IMR-90 (cell line): ENCODE measurements around the gene RASSF4. TPM values are rescaled to one million over a fixed set of nuclear protein-coding genes. Genes with fewer than 3 reads are reported as not detected.

Experiments
- ATAC-seq: fragments of 200-7000 bp; cut with Tn5 transposase; 2 replicates; pipeline ENCODE4 v1.9.1; 2020; ENCODE audit warnings: low read depth, mild to moderate bottlenecking, moderate library complexity
- BruUV-seq: library from RNA; stranded (reverse); fragments of 400-500 nt; replicated peaks from 2 replicates; lab custom pipeline; 2021; lab: Mats Ljungman, UMichigan
- CTCF ChIA-PET: fragments of 300-600 bp; formaldehyde crosslinking; extraction: SDS; loops from one replicate; lab custom pipeline; 2021; ENCODE audit warnings: antibody characterized with exemption; lab: Yijun Ruan, JAX
- POLR2A ChIA-PET: fragments of 300-600 bp; sonication (Branson Sonifier 250); formaldehyde crosslinking; loops from one replicate; lab custom pipeline; 2022; ENCODE audit warnings: antibody characterized with exemption; ENCODE audit not compliant: unreplicated experiment; lab: Charles Lee
- DNase-seq: peaks from one replicate; pipeline ENCODE4 v3.0.0; 2013
- H2AFZ ChIP-seq: replicated peaks from 2 replicates; pipeline ENCODE3; 2013; ENCODE audit warnings: low read length, mild to moderate bottlenecking; ENCODE audit not compliant: poor library complexity
- H2AK5ac ChIP-seq: 2 replicates; pipeline ENCODE4 v1.6.1; 2013; ENCODE audit warnings: low read depth, low read length, inconsistent platforms
- H2AK9ac ChIP-seq: replicated peaks from 2 replicates; pipeline ENCODE3; 2013; ENCODE audit warnings: mild to moderate bottlenecking, low read depth, low read length, moderate library complexity; ENCODE audit not compliant: poor library complexity
- H2BK120ac ChIP-seq: 2 replicates; pipeline ENCODE4 v1.6.1; 2013; ENCODE audit warnings: low read depth, low read length, inconsistent platforms
- H2BK15ac ChIP-seq: 3 replicates; pipeline ENCODE4 v1.6.1; 2013; ENCODE audit warnings: low read depth, low read length, inconsistent platforms
- H2BK20ac ChIP-seq: 2 replicates; pipeline ENCODE4 v1.6.1; 2013; ENCODE audit warnings: low read depth, mild to moderate bottlenecking, inconsistent platforms, low read length, moderate library complexity
- H2BK5ac ChIP-seq: 2 replicates; pipeline ENCODE4 v1.6.1; 2013; ENCODE audit warnings: mild to moderate bottlenecking, low read depth, low read length, inconsistent platforms; ENCODE audit not compliant: poor library complexity, severe bottlenecking
- H3K14ac ChIP-seq: replicated peaks from 2 replicates; pipeline ENCODE4 v1.6.1; 2013; ENCODE audit warnings: low read depth, low read length, inconsistent platforms
- H3K18ac ChIP-seq: 2 replicates; pipeline ENCODE4 v1.6.1; 2013; ENCODE audit warnings: low read depth, low read length, control low read depth
- H3K23ac ChIP-seq: 2 replicates; pipeline ENCODE4 v1.6.1; 2013; ENCODE audit warnings: low read depth, low read length, inconsistent platforms
- H3K27ac ChIP-seq: 2 replicates; pipeline ENCODE4 v1.5.1; 2013; ENCODE audit warnings: mild to moderate bottlenecking, control low read depth, low read length; ENCODE audit not compliant: insufficient read depth
- H3K27me3 ChIP-seq: 2 replicates; pipeline ENCODE4 v1.6.1; 2013; ENCODE audit warnings: low read length; ENCODE audit not compliant: control insufficient read depth, insufficient read depth
- H3K36me3 ChIP-seq: 2 replicates; pipeline ENCODE4 v1.6.1; 2013; ENCODE audit warnings: low read length, mixed read lengths; ENCODE audit not compliant: control insufficient read depth, insufficient read depth
- H3K4ac ChIP-seq: 2 replicates; pipeline ENCODE4 v1.6.1; 2013; ENCODE audit warnings: low read depth, low read length, inconsistent platforms
- H3K4me1 ChIP-seq: 2 replicates; pipeline ENCODE4 v1.6.1; 2013; ENCODE audit warnings: low read length, mixed read lengths; ENCODE audit not compliant: control insufficient read depth, insufficient read depth
- H3K4me2 ChIP-seq: 2 replicates; pipeline ENCODE4 v1.6.1; 2013; ENCODE audit warnings: low read depth, mild to moderate bottlenecking, control low read depth, low read length, moderate library complexity
- H3K4me3 ChIP-seq: 2 replicates; pipeline ENCODE4 v1.5.1; 2013; ENCODE audit warnings: low read depth, mild to moderate bottlenecking, control low read depth, low read length, moderate library complexity; ENCODE audit not compliant: insufficient read depth
- H3K56ac ChIP-seq: 2 replicates; pipeline ENCODE4 v1.6.1; 2013; ENCODE audit warnings: low read length, inconsistent platforms; ENCODE audit not compliant: insufficient read depth; ENCODE audit errors: extremely low read depth
- H3K79me1 ChIP-seq, 2 experiments: 2 replicates each; pipeline ENCODE4 v1.6.1; 2013; ENCODE audit warnings: low read length in 2 of 2, inconsistent platforms in 1 of 2, low read depth in 1 of 2
- H3K9ac ChIP-seq: 2 replicates; pipeline ENCODE4 v1.6.1; 2013; ENCODE audit warnings: low read depth, low read length, control low read depth
- H3K9me1 ChIP-seq: 2 replicates; pipeline ENCODE4 v1.6.1; 2013; ENCODE audit warnings: low read length, inconsistent platforms; ENCODE audit not compliant: insufficient read depth
- H3K9me3 ChIP-seq: 2 replicates; pipeline ENCODE4 v1.6.1; 2013; ENCODE audit warnings: low read length; ENCODE audit not compliant: control insufficient read depth, insufficient read depth
- H4K20me1 ChIP-seq: 2 replicates; pipeline ENCODE4 v1.6.1; 2013; ENCODE audit warnings: low read length, inconsistent platforms; ENCODE audit not compliant: insufficient read depth
- H4K5ac ChIP-seq: 2 replicates; pipeline ENCODE4 v1.6.1; 2013; ENCODE audit warnings: mild to moderate bottlenecking, low read depth, low read length, control low read depth
- H4K8ac ChIP-seq, 2 experiments: 2 replicates each; pipeline ENCODE4 v1.6.1; 2013; ENCODE audit warnings: low read depth in 2 of 2, low read length in 2 of 2, control low read depth in 1 of 2, inconsistent platforms in 1 of 2
- H4K91ac ChIP-seq: 2 replicates; pipeline ENCODE4 v1.6.1; 2013; ENCODE audit warnings: low read depth, low read length, inconsistent platforms; ENCODE audit not compliant: insufficient read depth
- BHLHE40 ChIP-seq: fragments of 150-350 bp; IDR thresholded peaks from 2 replicates; pipeline ENCODE4 v1.6.1; 2016; ENCODE audit warnings: mild to moderate bottlenecking, low read depth, low read length
- CEBPB ChIP-seq: IDR thresholded peaks from 2 replicates; pipeline ENCODE4 v1.6.1; 2012; ENCODE audit warnings: low read depth, low read length, improper control_type of control experiment
- CHD1 ChIP-seq: IDR thresholded peaks from 2 replicates; pipeline ENCODE4 v1.6.1; 2012; ENCODE audit warnings: low read depth, low read length, improper control_type of control experiment
- FOS ChIP-seq: fragments of 150-350 bp; IDR thresholded peaks from 2 replicates; pipeline ENCODE4 v1.6.1; 2016; ENCODE audit warnings: low read depth, low read length
- MAFK ChIP-seq: IDR thresholded peaks from 2 replicates; pipeline ENCODE4 v1.6.1; 2012; ENCODE audit warnings: low read depth, low read length, improper control_type of control experiment
- MAZ ChIP-seq: IDR thresholded peaks from 2 replicates; pipeline ENCODE4 v1.6.1; 2012; ENCODE audit warnings: low read depth, mild to moderate bottlenecking, low read length, improper control_type of control experiment, moderate library complexity, borderline replicate concordance
- NFE2L2 ChIP-seq: fragments of 150-350 bp; IDR thresholded peaks from 2 replicates; pipeline ENCODE4 v1.6.1; 2016; ENCODE audit warnings: low read depth, mild to moderate bottlenecking, low read length
- POLR2A ChIP-seq: IDR thresholded peaks from 2 replicates; pipeline ENCODE4 v1.6.1; 2012; ENCODE audit warnings: mild to moderate bottlenecking, low read depth, low read length
- RAD21 ChIP-seq: IDR thresholded peaks from 2 replicates; pipeline ENCODE4 v1.6.1; 2012; ENCODE audit warnings: low read length, improper control_type of control experiment
- SMC3 ChIP-seq: fragments of 150-350 bp; IDR thresholded peaks from 2 replicates; pipeline ENCODE4 v1.6.1; 2016; ENCODE audit warnings: low read depth, mild to moderate bottlenecking, antibody characterized with exemption, low read length, moderate library complexity
- WGBS, 2 experiments: methylation state at CpG; one replicate each; pipeline versions ENCODE4 v1.1.5 to v1.1.7; 2013; ENCODE audit warnings: missing lambda C conversion rate in 2 of 2; ENCODE audit not compliant: insufficient read length in 1 of 2; ENCODE audit errors: extremely low coverage in 2 of 2; 5-methylcytosine and 5-hydroxymethylcytosine counted together
- dilution Hi-C: fragments of 300-500 bp; cut with HindIII; formaldehyde crosslinking; loops from one replicate; pipeline ENCODE4 v1.14.3; 2018; ENCODE audit warnings: low sequenced_read_pairs; ENCODE audit not compliant: unreplicated experiment
- in situ Hi-C: fragments of 300-500 bp; cut with MboI; formaldehyde crosslinking; loops from 3 replicates; pipeline ENCODE4 v1.14.3; 2019; ENCODE audit warnings: low sequenced_read_pairs, inconsistent platforms, mixed read lengths
- intact Hi-C: fragments of 100-400 bp; cut with micrococcal nuclease; formaldehyde crosslinking; loops from 2 replicates; pipeline ENCODE4 v1.10.0; 2022
- polyA plus RNA-seq, 3 experiments: library from polyadenylated mRNA; depleted of rRNA; stranded (reverse); fragments of >200 nt; gene quantifications; 2 replicates each; pipeline ENCODE4 v1.2.3, GENCODE V29; 2012; ENCODE audit warnings: low replicate concordance in 1 of 3
- total RNA-seq: library from RNA; depleted of rRNA; stranded (reverse); fragments of >200 nt; gene quantifications from 2 replicates; pipeline ENCODE4 v1.2.3, GENCODE V29; 2012
- TF ChIP-seq, protein P1 (sequence below): fragments of 150-350 bp; IDR thresholded peaks from 2 replicates; pipeline ENCODE4 v1.6.1; 2016; ENCODE audit warnings: low read depth, mild to moderate bottlenecking, low read length, moderate library complexity, borderline replicate concordance
- TF ChIP-seq, protein P2 (sequence below): fragments of 150-350 bp; IDR thresholded peaks from 2 replicates; pipeline ENCODE4 v1.6.1; 2017; ENCODE audit warnings: mild to moderate bottlenecking, antibody characterized with exemption, low read length, low read depth

The RASSF4 gene
- total and polyA plus RNA-seq, 2 of the 4 experiments (the other 2 are of a cell fraction) = 5.9 to 8.6 TPM

- peaks cover 6% of the 10 kb centered on the region for H3K9me1 ChIP-seq
- H2AK5ac ChIP-seq = peak overlapping the region; percentile 25; the same call in 1 of the 2 replicates
- no peak overlapping the region for H3K9ac ChIP-seq
- no peak overlapping the region for H2AFZ ChIP-seq
- dilution Hi-C loops (no loop called here), in situ Hi-C loops (no loop called here), intact Hi-C loops (no loop called here)
- no peak overlapping the region for H3K4ac ChIP-seq
- H3K56ac ChIP-seq = no peak overlapping the region
- no peak overlapping the region for H2BK120ac ChIP-seq
- ChIA-PET CTCF (no interaction called here), POLR2A (no interaction called here)
- H3K4me1 ChIP-seq = peaks cover 9% of the 10 kb centered on the region
- no peak overlapping the region for H3K4me3 ChIP-seq
- no peak overlapping the region for H3K23ac ChIP-seq
- no peak overlapping the region for H2BK15ac ChIP-seq
- H4K5ac ChIP-seq = no peak overlapping the region
- no peak overlapping the region for H3K18ac ChIP-seq
- ATAC-seq (no peak), DNase-seq (no peak)
- H3K9me3 ChIP-seq = no peaks in the 10 kb centered on the region
- no peak overlapping the region for H4K8ac ChIP-seq
- H3K27me3 ChIP-seq = no peaks in the 10 kb centered on the region
- BruUV-seq = no TSS peak
- H4K91ac ChIP-seq = no peak overlapping the region
- H3K14ac ChIP-seq = 0 out of 2 replicates have a peak overlapping the region, but pooled peaks have one; percentile 21
- TF ChIP-seq MAZ (no peak), BHLHE40 (no peak), CHD1 (no peak), NFE2L2 (no peak), CEBPB (no peak), MAFK (no peak), RAD21 (no peak), SMC3 (no peak), FOS (no peak), POLR2A (no peak)
- TF ChIP-seq, protein P1, sequence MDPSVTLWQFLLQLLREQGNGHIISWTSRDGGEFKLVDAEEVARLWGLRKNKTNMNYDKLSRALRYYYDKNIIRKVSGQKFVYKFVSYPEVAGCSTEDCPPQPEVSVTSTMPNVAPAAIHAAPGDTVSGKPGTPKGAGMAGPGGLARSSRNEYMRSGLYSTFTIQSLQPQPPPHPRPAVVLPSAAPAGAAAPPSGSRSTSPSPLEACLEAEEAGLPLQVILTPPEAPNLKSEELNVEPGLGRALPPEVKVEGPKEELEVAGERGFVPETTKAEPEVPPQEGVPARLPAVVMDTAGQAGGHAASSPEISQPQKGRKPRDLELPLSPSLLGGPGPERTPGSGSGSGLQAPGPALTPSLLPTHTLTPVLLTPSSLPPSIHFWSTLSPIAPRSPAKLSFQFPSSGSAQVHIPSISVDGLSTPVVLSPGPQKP = no peak
- TF ChIP-seq, protein P2, sequence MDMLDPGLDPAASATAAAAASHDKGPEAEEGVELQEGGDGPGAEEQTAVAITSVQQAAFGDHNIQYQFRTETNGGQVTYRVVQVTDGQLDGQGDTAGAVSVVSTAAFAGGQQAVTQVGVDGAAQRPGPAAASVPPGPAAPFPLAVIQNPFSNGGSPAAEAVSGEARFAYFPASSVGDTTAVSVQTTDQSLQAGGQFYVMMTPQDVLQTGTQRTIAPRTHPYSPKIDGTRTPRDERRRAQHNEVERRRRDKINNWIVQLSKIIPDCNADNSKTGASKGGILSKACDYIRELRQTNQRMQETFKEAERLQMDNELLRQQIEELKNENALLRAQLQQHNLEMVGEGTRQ = no peak
- no peaks in the 10 kb centered on the region for H4K20me1 ChIP-seq
- no peak overlapping the region for H3K27ac ChIP-seq
- no peak overlapping the region for H2BK5ac ChIP-seq
- no peaks in the 10 kb centered on the region for H3K36me3 ChIP-seq
- H2AK9ac ChIP-seq = no peak overlapping the region
- H3K79me1 ChIP-seq = no peaks in the 10 kb centered on the region
- H2BK20ac ChIP-seq = no peak overlapping the region
- H3K4me2 ChIP-seq = no peak overlapping the region
- 85% methylated on average over 3 of the region's 10 CpGs; no CpG with 5 or more reads in 1 of the 2 experiments for WGBS, 2 experiments
Observed at GRCh38 chr10:44950326-44951225, 9.0 kb upstream of the RASSF4 start.
